Measurements from ENCODE around the gene NLRP4. TPM values are rescaled to one million over a fixed set of nuclear protein-coding genes. Genes with fewer than 3 reads are reported as not detected.

Gene NLRP4
- total and polyA plus RNA-seq, 2 of the 4 experiments (the other 2 are of a cell fraction), result not detected

DNA sequence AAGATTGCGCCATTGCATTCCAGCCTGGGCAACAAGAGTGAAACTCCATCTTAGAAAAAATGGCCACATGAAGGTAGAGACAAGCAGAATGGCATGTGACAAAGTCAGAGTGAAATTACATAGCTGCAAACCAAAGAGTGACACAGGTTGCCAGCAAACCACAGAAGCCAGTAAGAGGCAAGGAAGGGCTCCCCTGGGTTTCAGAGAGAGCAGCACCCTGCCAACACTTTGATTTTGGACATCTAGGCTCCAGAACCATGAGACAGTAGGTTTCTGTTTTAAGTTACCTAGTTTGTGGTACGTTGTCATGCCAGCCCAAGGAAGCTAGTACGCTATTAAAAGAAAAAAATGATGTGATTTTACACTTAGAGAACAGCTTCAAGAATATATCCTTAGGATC is 1.9 kb downstream of the NLRP4 start:
- ChIA-PET CTCF (no interaction called here), POLR2A (ENCODE audit: unreplicated experiment) (no interaction called here)
- BruUV-seq (replicated peaks), result no TSS peak
- Histone ChIP-seq H2BK5ac (ENCODE audit: low read depth, low read length, poor library complexity, severe bottlenecking) (no peak overlapping the region), H2BK20ac (ENCODE audit: low read depth, low read length) (no peak overlapping the region), H3K27me3 (ENCODE audit: control insufficient read depth, insufficient read depth, low read length) (no peaks in the 10 kb centered on the region), H2BK15ac (ENCODE audit: low read depth, low read length) (no peak overlapping the region), H4K5ac (ENCODE audit: low read depth, low read length) (no peak overlapping the region), H2AK9ac (replicated peaks; ENCODE audit: low read depth, low read length, poor library complexity) (no peak overlapping the region), H3K9ac (ENCODE audit: low read depth, low read length) (no peak overlapping the region), H2AFZ (replicated peaks; ENCODE audit: low read length, poor library complexity) (no peak overlapping the region), H4K8ac (ENCODE audit: low read depth in 2 of 2, low read length in 2 of 2) (no peak overlapping the region), H3K79me1 (ENCODE audit: low read depth in 1 of 2, low read length in 2 of 2) (no peaks in the 10 kb centered on the region), H3K14ac (replicated peaks; ENCODE audit: low read depth, low read length) (no peak overlapping the region), H3K4me3 (ENCODE audit: insufficient read depth, low read depth, low read length) (no peak overlapping the region), H2BK120ac (ENCODE audit: low read depth, low read length) (no peak overlapping the region), H3K56ac (ENCODE audit: extremely low read depth, insufficient read depth, low read length) (no peak overlapping the region), H3K23ac (ENCODE audit: low read depth, low read length) (no peak overlapping the region), H3K9me1 (ENCODE audit: insufficient read depth, low read length) (no peaks in the 10 kb centered on the region), H3K18ac (ENCODE audit: low read depth, low read length) (no peak overlapping the region), H2AK5ac (ENCODE audit: low read depth, low read length) (no peak overlapping the region), H3K9me3 (ENCODE audit: control insufficient read depth, insufficient read depth, low read length) (peaks cover 18% of the 10 kb centered on the region; the same call in 1 of the 2 replicates), H4K91ac (ENCODE audit: insufficient read depth, low read depth, low read length) (no peak overlapping the region), H3K4me1 (ENCODE audit: control insufficient read depth, insufficient read depth, low read length) (no peaks in the 10 kb centered on the region), H3K4ac (ENCODE audit: low read depth, low read length) (no peak overlapping the region), H3K4me2 (ENCODE audit: low read depth, low read length) (no peak overlapping the region), H3K36me3 (ENCODE audit: control insufficient read depth, insufficient read depth, low read length) (no peaks in the 10 kb centered on the region), H3K27ac (ENCODE audit: insufficient read depth, low read length) (no peak overlapping the region), H4K20me1 (ENCODE audit: insufficient read depth, low read length) (no peaks in the 10 kb centered on the region)
- DNase-seq, result no peak
- intact Hi-C loops (cut with micrococcal nuclease) (no loop called here), in situ Hi-C loops (cut with MboI; ENCODE audit: low sequenced_read_pairs) (no loop called here), dilution Hi-C loops (cut with HindIII; ENCODE audit: low sequenced_read_pairs, unreplicated experiment) (no loop called here)
- no peak for ATAC-seq (ENCODE audit: low read depth)
- TF ChIP-seq, protein P1, sequence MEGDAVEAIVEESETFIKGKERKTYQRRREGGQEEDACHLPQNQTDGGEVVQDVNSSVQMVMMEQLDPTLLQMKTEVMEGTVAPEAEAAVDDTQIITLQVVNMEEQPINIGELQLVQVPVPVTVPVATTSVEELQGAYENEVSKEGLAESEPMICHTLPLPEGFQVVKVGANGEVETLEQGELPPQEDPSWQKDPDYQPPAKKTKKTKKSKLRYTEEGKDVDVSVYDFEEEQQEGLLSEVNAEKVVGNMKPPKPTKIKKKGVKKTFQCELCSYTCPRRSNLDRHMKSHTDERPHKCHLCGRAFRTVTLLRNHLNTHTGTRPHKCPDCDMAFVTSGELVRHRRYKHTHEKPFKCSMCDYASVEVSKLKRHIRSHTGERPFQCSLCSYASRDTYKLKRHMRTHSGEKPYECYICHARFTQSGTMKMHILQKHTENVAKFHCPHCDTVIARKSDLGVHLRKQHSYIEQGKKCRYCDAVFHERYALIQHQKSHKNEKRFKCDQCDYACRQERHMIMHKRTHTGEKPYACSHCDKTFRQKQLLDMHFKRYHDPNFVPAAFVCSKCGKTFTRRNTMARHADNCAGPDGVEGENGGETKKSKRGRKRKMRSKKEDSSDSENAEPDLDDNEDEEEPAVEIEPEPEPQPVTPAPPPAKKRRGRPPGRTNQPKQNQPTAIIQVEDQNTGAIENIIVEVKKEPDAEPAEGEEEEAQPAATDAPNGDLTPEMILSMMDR (conservative IDR thresholded peaks at IDR 0.05; ENCODE audit: low read depth, low read length), result no peak
- TF ChIP-seq POLR2A (IDR thresholded peaks at IDR 0.05; ENCODE audit: low read depth, low read length) (no peak), BHLHE40 (IDR thresholded peaks at IDR 0.05; ENCODE audit: low read depth, low read length) (no peak), SMC3 (IDR thresholded peaks at IDR 0.05; ENCODE audit: low read depth, low read length) (no peak), CEBPB (IDR thresholded peaks at IDR 0.05; ENCODE audit: low read depth, low read length) (no peak), MAZ (IDR thresholded peaks at IDR 0.05; ENCODE audit: borderline replicate concordance, low read depth, low read length) (no peak), RFX5 (IDR thresholded peaks at IDR 0.05; ENCODE audit: low read depth, low read length) (no peak), RAD21 (IDR thresholded peaks at IDR 0.05; ENCODE audit: low read length) (no peak), CHD1 (IDR thresholded peaks at IDR 0.05; ENCODE audit: low read depth, low read length) (no peak), MAFK (IDR thresholded peaks at IDR 0.05; ENCODE audit: low read depth, low read length) (no peak), NFE2L2 (IDR thresholded peaks at IDR 0.05; ENCODE audit: low read depth, low read length) (no peak), RCOR1 (IDR thresholded peaks at IDR 0.05; ENCODE audit: insufficient replicate concordance, low read length) (no peak), MXI1 (IDR thresholded peaks at IDR 0.05; ENCODE audit: borderline replicate concordance, low read depth, low read length) (no peak), FOS (IDR thresholded peaks at IDR 0.05; ENCODE audit: low read depth, low read length) (no peak), USF2 (IDR thresholded peaks at IDR 0.05; ENCODE audit: low read depth, low read length) (no peak)
- TF ChIP-seq, protein P2, sequence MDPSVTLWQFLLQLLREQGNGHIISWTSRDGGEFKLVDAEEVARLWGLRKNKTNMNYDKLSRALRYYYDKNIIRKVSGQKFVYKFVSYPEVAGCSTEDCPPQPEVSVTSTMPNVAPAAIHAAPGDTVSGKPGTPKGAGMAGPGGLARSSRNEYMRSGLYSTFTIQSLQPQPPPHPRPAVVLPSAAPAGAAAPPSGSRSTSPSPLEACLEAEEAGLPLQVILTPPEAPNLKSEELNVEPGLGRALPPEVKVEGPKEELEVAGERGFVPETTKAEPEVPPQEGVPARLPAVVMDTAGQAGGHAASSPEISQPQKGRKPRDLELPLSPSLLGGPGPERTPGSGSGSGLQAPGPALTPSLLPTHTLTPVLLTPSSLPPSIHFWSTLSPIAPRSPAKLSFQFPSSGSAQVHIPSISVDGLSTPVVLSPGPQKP (IDR thresholded peaks at IDR 0.05; ENCODE audit: borderline replicate concordance, low read depth, low read length), result no peak
- WGBS, 2 experiments (ENCODE audit: extremely low coverage in 2 of 2, insufficient read length in 1 of 2), result 33% methylated on average over 1 of the region's 3 CpGs; no CpG with 5 or more reads in 1 of the 2 experiments
